Activated gamma-delta T cell treated with anti-CD3 and anti-CD28 coated beads, Interleukin-2, amount 50 U/mL, for 16 hours (primary cell): ENCODE measurements around the gene HAPLN3.
"Not testable (repeated sequence)": the region's sequence is repeated elsewhere in the genome, so short reads cannot be mapped to it uniquely, and the experiment has no call there.

ENCODE experiments used
- DNase-seq: peaks from one replicate; pipeline ENCODE4 v3.0.0-alpha.2; 2020; ENCODE audit warnings: low read depth

The HAPLN3 gene

DNA sequence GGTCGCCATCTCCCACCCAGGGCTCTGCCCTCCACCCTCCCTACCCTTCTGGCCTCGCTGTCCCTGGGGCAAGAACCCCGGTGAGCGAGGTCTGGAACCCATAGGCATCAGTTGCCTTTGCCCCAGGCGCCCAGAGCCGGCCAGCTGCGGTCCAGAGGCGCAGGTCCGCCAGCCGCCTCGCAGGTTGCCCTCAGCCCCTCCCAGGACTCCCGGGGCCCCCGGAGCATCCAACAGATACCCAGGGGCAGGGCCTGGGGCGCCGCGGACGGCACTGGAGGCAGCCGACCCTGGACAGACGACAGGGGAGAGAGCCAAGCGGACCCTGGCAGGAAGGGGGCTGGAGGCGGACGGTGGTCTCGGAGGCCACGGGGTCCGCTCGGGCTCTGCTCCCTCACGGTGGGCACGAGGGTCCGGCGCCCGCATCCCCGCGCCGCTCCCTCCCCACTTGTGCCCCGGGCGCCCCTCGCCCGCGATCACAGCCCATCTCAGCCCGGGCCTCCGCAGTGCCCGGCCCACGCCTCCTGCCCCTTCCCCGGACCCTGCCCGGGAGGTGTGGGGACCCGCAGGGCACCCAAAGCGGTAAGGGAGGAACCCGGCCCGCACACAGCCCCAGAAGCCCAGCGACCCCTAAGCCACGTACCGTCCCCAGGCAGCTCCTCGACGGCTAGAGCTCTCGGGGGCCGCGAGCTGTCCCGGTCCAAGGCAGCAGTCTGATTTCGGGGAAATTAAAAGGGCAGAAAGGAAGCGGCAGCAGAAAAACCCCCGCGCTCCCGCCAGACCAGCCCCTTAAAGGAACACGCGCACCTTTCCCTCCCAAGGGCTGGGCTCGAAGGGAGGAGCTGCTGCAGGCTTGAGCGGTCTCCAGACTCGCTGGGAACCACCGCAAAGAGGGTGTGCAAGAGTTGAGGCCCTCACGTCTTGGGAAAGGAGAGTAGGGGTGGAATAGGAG lies at the start of gene HAPLN3:
TSS of gene HAPLN3 (minus strand) at position 726 of the 949 bp plus-strand sequence. CDS start 8,246 bp downstream, outside the sequence.
- peak; percentile 49 for DNase-seq

DNA sequence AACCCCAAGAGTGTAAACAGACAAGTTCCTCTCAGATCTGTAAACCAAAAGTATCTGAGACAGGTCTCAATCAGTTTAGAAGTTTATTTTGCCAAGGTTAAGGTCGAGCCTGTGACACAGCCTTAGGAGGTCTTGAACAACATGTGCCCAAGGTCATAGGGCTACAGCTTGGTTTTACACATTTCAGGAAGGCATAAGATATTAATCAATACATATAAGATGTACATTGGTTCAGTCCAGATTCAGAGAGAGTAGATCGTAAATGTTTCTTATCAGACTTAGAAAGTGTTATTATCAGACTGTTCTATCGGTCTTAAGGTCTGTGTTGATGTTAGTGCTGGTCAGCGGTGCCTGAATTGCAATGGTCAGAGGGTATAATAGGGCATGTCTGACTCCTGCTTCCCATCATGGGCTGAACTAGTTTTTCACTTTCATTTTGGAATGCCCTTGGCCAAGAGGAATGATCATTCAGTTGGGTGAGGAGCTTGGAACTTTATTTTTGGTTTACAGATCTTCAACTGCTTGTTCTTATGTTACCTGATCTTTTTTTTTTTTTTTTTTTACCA lies 44.8 kb upstream of the HAPLN3 start:
- no peak for DNase-seq

DNA sequence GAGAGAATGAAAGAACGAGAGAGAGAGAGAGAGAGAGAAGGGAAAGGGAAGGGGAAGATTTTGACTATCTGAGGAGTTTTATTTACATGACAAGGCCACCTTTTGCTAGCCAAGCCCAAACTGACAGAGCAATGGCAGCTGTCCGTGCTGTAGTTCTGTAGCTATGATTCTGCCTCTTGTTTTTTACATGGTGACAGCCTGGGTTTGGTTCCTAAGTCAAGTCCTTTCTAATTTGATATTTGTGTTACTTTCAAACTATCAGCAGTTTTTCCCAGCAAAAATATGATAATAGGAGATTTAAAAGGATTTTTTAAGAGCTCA lies 44.1 kb upstream of the HAPLN3 start:
- no peak for DNase-seq

GRCh38 chr15:88938802-88939485 lies 43.6 kb upstream of the HAPLN3 start:
- DNase-seq = no peak

DNA sequence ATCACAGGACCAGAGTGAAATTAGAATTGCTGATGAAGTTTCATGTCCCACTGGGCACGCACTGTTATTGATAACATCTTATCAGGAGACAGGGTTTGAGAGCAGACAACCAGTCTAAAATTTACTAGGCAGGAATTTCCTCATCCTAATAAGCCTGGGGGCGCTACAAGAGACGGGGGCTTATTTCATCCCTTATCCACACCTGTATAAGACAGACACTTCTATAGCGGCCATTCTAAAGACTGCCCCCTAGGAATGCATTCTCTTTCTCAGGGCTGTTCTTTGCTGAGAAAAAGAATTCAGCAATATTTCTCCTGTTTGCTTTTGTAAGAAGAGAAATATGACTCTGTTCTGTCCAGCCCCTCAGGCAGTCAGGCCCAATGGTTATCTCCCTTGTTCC lies 39.1 kb upstream of the HAPLN3 start:
- not testable (repeated sequence) for DNase-seq

GRCh38 chr15:88932875-88933330 lies 37.6 kb upstream of the HAPLN3 start:
- DNase-seq = no peak

DNA sequence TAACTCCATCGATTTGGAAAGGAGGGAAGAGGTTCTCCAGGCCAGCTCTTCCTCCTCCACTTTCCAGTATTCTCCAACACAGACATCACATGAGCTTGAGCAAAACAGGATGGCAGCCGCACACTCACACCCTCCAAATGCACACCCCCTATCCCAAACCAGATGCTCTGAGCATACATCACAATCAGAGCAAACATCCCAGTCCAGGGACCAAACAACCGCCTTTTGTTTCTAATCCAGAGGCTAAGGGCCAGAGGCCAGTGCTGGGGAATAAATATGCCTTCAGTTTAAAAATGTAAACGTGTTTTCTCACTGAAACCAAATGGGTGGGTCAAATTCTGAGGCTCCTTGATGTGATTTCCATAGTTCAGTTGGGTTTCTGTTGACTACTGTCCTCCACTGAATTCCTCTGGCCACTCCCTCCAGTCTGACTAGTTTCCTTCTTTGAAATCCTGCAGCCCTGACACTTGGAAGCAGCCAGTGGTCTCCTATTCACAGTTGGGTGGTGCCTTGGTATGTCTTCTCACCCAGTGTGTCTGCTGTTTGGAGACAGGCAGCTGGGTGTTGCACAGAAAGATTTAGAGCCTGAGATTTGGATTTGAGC lies 37.0 kb upstream of the HAPLN3 start:
- DNase-seq = no peak

DNA sequence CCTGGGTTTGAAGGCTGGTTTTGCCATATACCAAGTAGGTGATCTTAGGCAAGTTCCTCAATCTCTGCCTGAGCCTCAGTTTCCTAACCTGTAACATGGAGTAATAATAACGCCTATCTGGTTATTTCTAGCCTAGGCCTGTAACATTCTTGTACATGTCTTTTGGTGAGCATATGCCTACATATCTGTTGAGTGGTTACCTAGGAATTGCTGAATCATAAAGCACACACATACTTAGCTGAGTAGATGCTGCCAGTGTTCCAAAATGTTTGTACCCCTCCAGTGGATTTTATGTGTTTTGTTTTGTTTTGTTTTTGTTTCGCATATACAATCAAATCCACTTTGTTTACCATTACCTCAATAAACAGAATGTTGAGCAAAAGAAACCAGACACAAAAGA lies 35.2 kb upstream of the HAPLN3 start:
- no peak for DNase-seq

GRCh38 chr15:88929358-88930098 lies 34.2 kb upstream of the HAPLN3 start:
- not testable (repeated sequence) for DNase-seq

DNA sequence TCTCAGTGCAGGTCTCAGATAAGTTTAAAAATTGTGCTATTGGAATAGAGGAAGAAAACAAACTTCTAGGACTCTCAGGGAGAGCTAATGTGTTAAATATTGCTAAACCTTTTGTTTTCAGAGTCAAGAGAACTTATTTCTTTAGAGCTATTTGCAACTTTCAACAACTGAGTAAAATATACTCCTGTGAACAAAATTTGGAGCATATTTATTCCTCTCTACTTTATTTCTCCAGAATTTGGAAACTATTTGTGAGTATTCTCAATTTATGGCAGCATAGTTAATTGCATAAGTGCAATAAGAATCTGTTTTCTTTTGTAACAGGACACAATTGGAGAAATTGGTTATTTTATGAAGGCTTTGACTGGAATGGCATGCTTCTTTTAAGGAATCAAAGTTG lies 32.8 kb upstream of the HAPLN3 start:
- DNase-seq = not testable (repeated sequence)

- not testable (repeated sequence) for DNase-seq
These were observed 30.3 kb upstream of the HAPLN3 start for GRCh38 chr15:88925648-88926047.

DNA sequence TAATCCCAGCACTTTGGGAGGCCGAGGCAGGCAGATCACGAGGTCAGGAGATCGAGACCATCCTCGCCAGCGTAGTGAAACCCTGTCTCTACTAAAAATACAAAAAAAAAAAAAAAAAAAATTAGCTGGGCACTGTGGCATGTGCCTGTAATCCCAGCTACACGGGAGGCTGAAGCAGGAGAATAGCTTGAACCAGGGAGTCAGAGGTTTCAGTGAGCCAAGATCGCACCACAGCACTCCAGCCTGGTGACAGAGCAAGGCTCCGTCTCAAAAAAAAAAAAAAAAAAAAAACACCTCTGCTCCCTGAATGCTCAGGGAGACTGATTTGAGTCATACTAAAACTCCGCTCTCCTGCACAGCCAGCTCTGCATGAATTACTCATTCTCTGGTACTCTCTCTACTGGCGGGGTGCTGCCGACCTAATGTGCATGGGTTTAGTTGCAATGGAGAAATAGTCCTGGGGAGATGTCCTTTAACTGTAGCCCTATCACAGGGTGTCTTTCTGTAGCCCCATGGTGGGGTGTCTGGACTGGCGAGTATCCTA lies 25.6 kb upstream of the HAPLN3 start:
- not testable (repeated sequence) for DNase-seq

DNA sequence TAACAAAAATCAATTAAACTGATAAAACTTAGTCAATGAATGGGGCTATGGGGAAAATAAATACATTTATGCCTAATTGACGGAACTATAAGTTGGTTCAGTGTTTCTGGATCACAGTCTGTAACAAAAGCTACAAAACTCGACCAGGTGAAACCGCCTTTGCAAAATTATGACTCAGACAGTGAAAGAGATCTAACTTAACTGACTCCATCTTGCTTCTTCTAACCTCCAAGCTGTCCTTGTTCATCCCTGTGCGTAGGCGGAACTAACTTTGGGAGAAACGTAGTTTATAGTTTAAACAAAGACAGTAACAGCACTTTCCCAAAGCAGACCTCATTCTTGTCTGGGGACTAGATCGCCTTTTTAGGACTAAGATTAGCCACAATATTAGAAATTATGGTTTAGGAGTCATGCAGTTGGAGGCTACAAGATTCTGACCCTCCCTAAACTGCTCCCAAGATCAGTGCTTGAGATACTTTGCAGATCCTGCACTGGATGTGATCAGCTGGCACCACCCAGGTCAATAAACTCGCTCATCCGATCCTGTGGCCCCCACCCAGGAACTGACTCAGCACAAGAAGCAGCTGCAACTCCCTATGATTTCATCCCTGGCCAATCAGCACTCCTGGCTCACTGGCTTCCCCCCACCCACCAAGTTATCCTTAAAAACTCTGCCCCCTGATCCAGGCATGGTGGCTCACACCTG lies 25.0 kb upstream of the HAPLN3 start:
- DNase-seq = no peak

GRCh38 chr15:88918738-88919137 lies 23.4 kb upstream of the HAPLN3 start:
- DNase-seq = no peak

DNA sequence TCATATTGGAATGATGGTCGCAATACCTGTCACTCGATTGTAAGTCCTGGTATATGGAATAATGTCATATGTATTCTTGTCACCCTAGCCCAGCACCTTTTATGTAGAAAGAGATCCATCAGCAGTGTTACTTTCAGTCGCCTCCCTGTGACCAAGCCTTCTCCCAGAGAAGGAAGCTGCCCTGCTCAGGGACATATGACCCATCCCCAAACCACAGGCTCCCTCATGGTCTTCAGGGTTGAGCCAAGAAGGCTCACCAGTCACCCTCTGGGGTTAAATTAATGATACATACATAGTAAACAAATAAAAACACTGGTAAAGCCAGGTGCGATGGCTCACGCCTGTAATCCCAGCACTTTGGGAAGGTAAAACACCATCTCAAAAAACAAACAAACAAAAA lies 22.4 kb upstream of the HAPLN3 start:
- no peak for DNase-seq

DNA sequence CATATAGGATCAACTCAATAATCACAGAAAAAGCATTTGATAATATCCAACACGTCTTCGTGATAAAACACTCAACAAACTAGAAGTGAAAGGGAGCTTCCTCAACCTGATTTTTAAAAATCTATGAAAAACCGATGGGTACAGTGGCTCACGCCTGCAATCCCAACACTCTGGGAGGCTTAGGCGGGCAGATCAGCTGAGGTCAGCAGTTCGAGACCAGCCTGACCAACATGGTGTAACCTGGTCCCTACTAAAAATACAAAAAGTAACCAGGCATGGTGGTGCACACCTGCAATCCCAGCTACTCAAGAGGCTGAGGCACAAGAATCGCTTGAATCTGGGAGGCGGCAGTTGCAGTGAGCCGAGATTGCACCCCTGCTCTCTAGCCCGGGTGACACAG lies 20.0 kb upstream of the HAPLN3 start:
- DNase-seq = no peak

- DNase-seq = no peak
These were observed 18.5 kb upstream of the HAPLN3 start for GRCh38 chr15:88913850-88914169.

- peak; percentile 54 for DNase-seq
These were observed 17.9 kb upstream of the HAPLN3 start, which contains the start of gene MFGE8 for GRCh38 chr15:88913017-88913849. Gene MFGE8, minus strand, starts transcription at chr15:88913379. Its CDS starts 60 bp downstream, at chr15:88913319.

DNA sequence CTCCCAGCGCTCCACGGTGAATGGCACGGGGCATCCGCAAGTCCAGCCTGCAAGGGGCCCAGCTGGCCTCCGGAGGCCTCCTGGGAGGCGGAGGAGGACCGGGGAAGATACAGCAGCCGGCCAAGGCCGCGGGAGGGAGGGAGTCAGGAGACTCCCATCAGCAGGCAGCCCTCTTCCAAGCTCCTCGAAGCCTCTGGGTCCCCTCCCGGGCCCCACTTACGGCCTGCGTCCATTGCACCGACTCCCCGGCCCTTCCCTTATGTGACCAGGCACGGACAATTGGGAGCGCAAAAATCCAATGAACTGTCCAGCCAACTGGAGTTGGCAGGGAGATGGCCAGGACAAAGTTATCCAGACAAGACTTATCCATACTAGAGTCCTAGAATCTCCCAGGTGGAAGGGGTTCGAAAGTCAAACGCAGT lies 17.2 kb upstream of the HAPLN3 start:
- DNase-seq = no peak

DNA sequence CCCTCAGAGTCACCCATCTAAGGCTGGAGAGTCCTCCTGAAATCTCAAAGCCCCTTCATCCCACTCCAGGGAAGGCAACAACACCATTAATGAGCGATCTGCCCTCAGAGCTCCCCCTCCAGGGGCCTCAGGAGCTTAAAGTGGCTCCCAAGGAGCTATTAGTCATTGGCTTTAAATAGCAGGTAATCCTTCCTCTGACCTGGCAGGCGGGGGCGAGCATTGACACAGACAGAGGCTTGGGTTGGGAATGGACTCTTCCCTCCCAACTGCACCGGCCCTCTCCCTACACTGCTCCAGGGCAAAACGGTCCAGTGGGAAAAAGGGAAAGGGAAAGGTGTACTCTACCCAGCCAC lies 16.4 kb upstream of the HAPLN3 start:
- DNase-seq = no peak
